IMR-90 (cell line): Measurements from ENCODE around the gene CLEC11A. TPM values are rescaled to one million over a fixed set of nuclear protein-coding genes. Genes with fewer than 3 reads are reported as not detected.

Source experiments
- ATAC-seq: fragments of 200-7000 bp; cut with Tn5 transposase; 2 replicates; pipeline ENCODE4 v1.9.1; 2020; ENCODE audit warnings: low read depth, mild to moderate bottlenecking, moderate library complexity
- BruUV-seq: library from RNA; stranded (reverse); fragments of 400-500 nt; replicated peaks from 2 replicates; lab custom pipeline; 2021; lab: Mats Ljungman, UMichigan
- CTCF ChIA-PET: fragments of 300-600 bp; formaldehyde crosslinking; extraction: SDS; loops from one replicate; lab custom pipeline; 2021; ENCODE audit warnings: antibody characterized with exemption; lab: Yijun Ruan, JAX
- POLR2A ChIA-PET: fragments of 300-600 bp; sonication (Branson Sonifier 250); formaldehyde crosslinking; loops from one replicate; lab custom pipeline; 2022; ENCODE audit warnings: antibody characterized with exemption; ENCODE audit not compliant: unreplicated experiment; lab: Charles Lee
- DNase-seq: peaks from one replicate; pipeline ENCODE4 v3.0.0; 2013
- H2AFZ ChIP-seq: replicated peaks from 2 replicates; pipeline ENCODE3; 2013; ENCODE audit warnings: low read length, mild to moderate bottlenecking; ENCODE audit not compliant: poor library complexity
- H2AK5ac ChIP-seq: 2 replicates; pipeline ENCODE4 v1.6.1; 2013; ENCODE audit warnings: low read depth, low read length, inconsistent platforms
- H2AK9ac ChIP-seq: replicated peaks from 2 replicates; pipeline ENCODE3; 2013; ENCODE audit warnings: mild to moderate bottlenecking, low read depth, low read length, moderate library complexity; ENCODE audit not compliant: poor library complexity
- H2BK120ac ChIP-seq: 2 replicates; pipeline ENCODE4 v1.6.1; 2013; ENCODE audit warnings: low read depth, low read length, inconsistent platforms
- H2BK15ac ChIP-seq: 3 replicates; pipeline ENCODE4 v1.6.1; 2013; ENCODE audit warnings: low read depth, low read length, inconsistent platforms
- H2BK20ac ChIP-seq: 2 replicates; pipeline ENCODE4 v1.6.1; 2013; ENCODE audit warnings: low read depth, mild to moderate bottlenecking, inconsistent platforms, low read length, moderate library complexity
- H2BK5ac ChIP-seq: 2 replicates; pipeline ENCODE4 v1.6.1; 2013; ENCODE audit warnings: mild to moderate bottlenecking, low read depth, low read length, inconsistent platforms; ENCODE audit not compliant: poor library complexity, severe bottlenecking
- H3K14ac ChIP-seq: replicated peaks from 2 replicates; pipeline ENCODE4 v1.6.1; 2013; ENCODE audit warnings: low read depth, low read length, inconsistent platforms
- H3K18ac ChIP-seq: 2 replicates; pipeline ENCODE4 v1.6.1; 2013; ENCODE audit warnings: low read depth, low read length, control low read depth
- H3K23ac ChIP-seq: 2 replicates; pipeline ENCODE4 v1.6.1; 2013; ENCODE audit warnings: low read depth, low read length, inconsistent platforms
- H3K27ac ChIP-seq: 2 replicates; pipeline ENCODE4 v1.5.1; 2013; ENCODE audit warnings: mild to moderate bottlenecking, control low read depth, low read length; ENCODE audit not compliant: insufficient read depth
- H3K27me3 ChIP-seq: 2 replicates; pipeline ENCODE4 v1.6.1; 2013; ENCODE audit warnings: low read length; ENCODE audit not compliant: control insufficient read depth, insufficient read depth
- H3K36me3 ChIP-seq: 2 replicates; pipeline ENCODE4 v1.6.1; 2013; ENCODE audit warnings: low read length, mixed read lengths; ENCODE audit not compliant: control insufficient read depth, insufficient read depth
- H3K4ac ChIP-seq: 2 replicates; pipeline ENCODE4 v1.6.1; 2013; ENCODE audit warnings: low read depth, low read length, inconsistent platforms
- H3K4me1 ChIP-seq: 2 replicates; pipeline ENCODE4 v1.6.1; 2013; ENCODE audit warnings: low read length, mixed read lengths; ENCODE audit not compliant: control insufficient read depth, insufficient read depth
- H3K4me2 ChIP-seq: 2 replicates; pipeline ENCODE4 v1.6.1; 2013; ENCODE audit warnings: low read depth, mild to moderate bottlenecking, control low read depth, low read length, moderate library complexity
- H3K4me3 ChIP-seq: 2 replicates; pipeline ENCODE4 v1.5.1; 2013; ENCODE audit warnings: low read depth, mild to moderate bottlenecking, control low read depth, low read length, moderate library complexity; ENCODE audit not compliant: insufficient read depth
- H3K56ac ChIP-seq: 2 replicates; pipeline ENCODE4 v1.6.1; 2013; ENCODE audit warnings: low read length, inconsistent platforms; ENCODE audit not compliant: insufficient read depth; ENCODE audit errors: extremely low read depth
- H3K79me1 ChIP-seq, 2 experiments: 2 replicates each; pipeline ENCODE4 v1.6.1; 2013; ENCODE audit warnings: low read length in 2 of 2, inconsistent platforms in 1 of 2, low read depth in 1 of 2
- H3K9ac ChIP-seq: 2 replicates; pipeline ENCODE4 v1.6.1; 2013; ENCODE audit warnings: low read depth, low read length, control low read depth
- H3K9me1 ChIP-seq: 2 replicates; pipeline ENCODE4 v1.6.1; 2013; ENCODE audit warnings: low read length, inconsistent platforms; ENCODE audit not compliant: insufficient read depth
- H3K9me3 ChIP-seq: 2 replicates; pipeline ENCODE4 v1.6.1; 2013; ENCODE audit warnings: low read length; ENCODE audit not compliant: control insufficient read depth, insufficient read depth
- H4K20me1 ChIP-seq: 2 replicates; pipeline ENCODE4 v1.6.1; 2013; ENCODE audit warnings: low read length, inconsistent platforms; ENCODE audit not compliant: insufficient read depth
- H4K5ac ChIP-seq: 2 replicates; pipeline ENCODE4 v1.6.1; 2013; ENCODE audit warnings: mild to moderate bottlenecking, low read depth, low read length, control low read depth
- H4K8ac ChIP-seq, 2 experiments: 2 replicates each; pipeline ENCODE4 v1.6.1; 2013; ENCODE audit warnings: low read depth in 2 of 2, low read length in 2 of 2, control low read depth in 1 of 2, inconsistent platforms in 1 of 2
- H4K91ac ChIP-seq: 2 replicates; pipeline ENCODE4 v1.6.1; 2013; ENCODE audit warnings: low read depth, low read length, inconsistent platforms; ENCODE audit not compliant: insufficient read depth
- BHLHE40 ChIP-seq: fragments of 150-350 bp; IDR thresholded peaks from 2 replicates; pipeline ENCODE4 v1.6.1; 2016; ENCODE audit warnings: mild to moderate bottlenecking, low read depth, low read length
- CEBPB ChIP-seq: IDR thresholded peaks from 2 replicates; pipeline ENCODE4 v1.6.1; 2012; ENCODE audit warnings: low read depth, low read length, improper control_type of control experiment
- CHD1 ChIP-seq: IDR thresholded peaks from 2 replicates; pipeline ENCODE4 v1.6.1; 2012; ENCODE audit warnings: low read depth, low read length, improper control_type of control experiment
- CTCF ChIP-seq: conservative IDR thresholded peaks from 2 replicates; pipeline ENCODE4 v1.5.1; 2012; ENCODE audit warnings: mild to moderate bottlenecking, low read depth, low read length, improper control_type of control experiment
- ELK1 ChIP-seq: fragments of 150-350 bp; IDR thresholded peaks from 2 replicates; pipeline ENCODE4 v1.6.1; 2016; ENCODE audit warnings: low read depth, mild to moderate bottlenecking, low read length, moderate library complexity, borderline replicate concordance
- FOS ChIP-seq: fragments of 150-350 bp; IDR thresholded peaks from 2 replicates; pipeline ENCODE4 v1.6.1; 2016; ENCODE audit warnings: low read depth, low read length
- MAFK ChIP-seq: IDR thresholded peaks from 2 replicates; pipeline ENCODE4 v1.6.1; 2012; ENCODE audit warnings: low read depth, low read length, improper control_type of control experiment
- MAZ ChIP-seq: IDR thresholded peaks from 2 replicates; pipeline ENCODE4 v1.6.1; 2012; ENCODE audit warnings: low read depth, mild to moderate bottlenecking, low read length, improper control_type of control experiment, moderate library complexity, borderline replicate concordance
- MXI1 ChIP-seq: IDR thresholded peaks from 2 replicates; pipeline ENCODE4 v1.6.1; 2012; ENCODE audit warnings: low read depth, mild to moderate bottlenecking, low read length, moderate library complexity, borderline replicate concordance
- NFE2L2 ChIP-seq: fragments of 150-350 bp; IDR thresholded peaks from 2 replicates; pipeline ENCODE4 v1.6.1; 2016; ENCODE audit warnings: low read depth, mild to moderate bottlenecking, low read length
- POLR2A ChIP-seq: IDR thresholded peaks from 2 replicates; pipeline ENCODE4 v1.6.1; 2012; ENCODE audit warnings: mild to moderate bottlenecking, low read depth, low read length
- RCOR1 ChIP-seq: IDR thresholded peaks from 2 replicates; pipeline ENCODE4 v1.6.1; 2012; ENCODE audit warnings: mild to moderate bottlenecking, low read length, improper control_type of control experiment; ENCODE audit not compliant: insufficient replicate concordance
- USF2 ChIP-seq: fragments of 150-350 bp; IDR thresholded peaks from 2 replicates; pipeline ENCODE4 v1.6.1; 2017; ENCODE audit warnings: mild to moderate bottlenecking, antibody characterized with exemption, low read length, low read depth
- WGBS, 2 experiments: methylation state at CpG; one replicate each; pipeline versions ENCODE4 v1.1.5 to v1.1.7; 2013; ENCODE audit warnings: missing lambda C conversion rate in 2 of 2; ENCODE audit not compliant: insufficient read length in 1 of 2; ENCODE audit errors: extremely low coverage in 2 of 2; 5-methylcytosine and 5-hydroxymethylcytosine counted together
- dilution Hi-C: fragments of 300-500 bp; cut with HindIII; formaldehyde crosslinking; loops from one replicate; pipeline ENCODE4 v1.14.3; 2018; ENCODE audit warnings: low sequenced_read_pairs; ENCODE audit not compliant: unreplicated experiment
- in situ Hi-C: fragments of 300-500 bp; cut with MboI; formaldehyde crosslinking; loops from 3 replicates; pipeline ENCODE4 v1.14.3; 2019; ENCODE audit warnings: low sequenced_read_pairs, inconsistent platforms, mixed read lengths
- intact Hi-C: fragments of 100-400 bp; cut with micrococcal nuclease; formaldehyde crosslinking; loops from 2 replicates; pipeline ENCODE4 v1.10.0; 2022
- polyA plus RNA-seq, 3 experiments: library from polyadenylated mRNA; depleted of rRNA; stranded (reverse); fragments of >200 nt; gene quantifications; 2 replicates each; pipeline ENCODE4 v1.2.3, GENCODE V29; 2012; ENCODE audit warnings: low replicate concordance in 1 of 3
- total RNA-seq: library from RNA; depleted of rRNA; stranded (reverse); fragments of >200 nt; gene quantifications from 2 replicates; pipeline ENCODE4 v1.2.3, GENCODE V29; 2012

CLEC11A gene
- total and polyA plus RNA-seq, 2 of the 4 experiments (the other 2 are of a cell fraction) = 17.0 to 152 TPM

- TF ChIP-seq RCOR1 = no peak
- no peak for TF ChIP-seq MXI1
These were observed 29.8 kb upstream of the CLEC11A start (continued) for GRCh38 chr19:50693064-50693975.

DNA sequence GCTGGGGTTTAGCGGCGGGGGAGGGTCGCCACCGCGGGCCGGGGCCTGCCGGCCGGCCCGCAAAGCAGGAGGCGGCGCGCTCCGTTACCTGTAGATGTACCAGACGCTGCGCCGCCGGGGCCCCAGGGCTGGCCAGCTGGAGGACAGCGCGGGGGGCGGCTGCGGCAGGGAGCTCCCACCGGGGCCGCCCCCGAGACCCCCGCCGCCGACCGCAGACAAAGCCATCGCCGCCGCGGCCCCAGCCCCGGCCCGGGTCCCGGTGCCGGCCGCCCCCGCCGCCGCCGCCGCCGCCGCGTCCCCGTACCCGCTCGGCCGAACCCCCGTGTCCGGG is 28.4 kb upstream of the CLEC11A start:
- Histone ChIP-seq H3K4me2 (no peak overlapping the region), H4K20me1 (no peaks in the 10 kb centered on the region; the same call in none of the 2 replicates), H3K36me3 (no peaks in the 10 kb centered on the region), H3K4ac (no peak overlapping the region), H2AK5ac (no peak overlapping the region), H3K9me1 (peaks cover 3% of the 10 kb centered on the region; the same call in 1 of the 2 replicates), H3K23ac (no peak overlapping the region), H3K14ac (no peak overlapping the region), H3K9ac (no peak overlapping the region), H2BK20ac (no peak overlapping the region), H3K4me1 (no peaks in the 10 kb centered on the region; the same call in 1 of the 2 replicates), H2BK5ac (no peak overlapping the region), H2BK120ac (no peak overlapping the region), H3K18ac (no peak overlapping the region), H3K9me3 (no peaks in the 10 kb centered on the region), H2BK15ac (no peak overlapping the region), H3K79me1 (no peaks in the 10 kb centered on the region), H3K27ac (no peak overlapping the region), H3K27me3 (peaks cover 36% of the 10 kb centered on the region), H2AK9ac (no peak overlapping the region), H3K4me3 (no peak overlapping the region), H4K5ac (no peak overlapping the region), H4K8ac (no peak overlapping the region), H4K91ac (no peak overlapping the region), H2AFZ (no peak overlapping the region), H3K56ac (no peak overlapping the region)
- in situ Hi-C loops (no loop called here), intact Hi-C loops (no loop called here), dilution Hi-C loops (no loop called here)
- ATAC-seq (peak; percentile 18), DNase-seq (no peak)
- CTCF ChIA-PET = no interaction called here
- 0% methylated on average over 13 of the region's 51 CpGs; no CpG with 5 or more reads in 1 of the 2 experiments for WGBS, 2 experiments
- POLR2A ChIA-PET = no interaction called here
- no TSS peak for BruUV-seq
- TF ChIP-seq NFE2L2 = no peak
- TF ChIP-seq ELK1 = no peak
- no peak for TF ChIP-seq CEBPB
- TF ChIP-seq MAFK = no peak
- no peak for TF ChIP-seq FOS
- TF ChIP-seq BHLHE40 = no peak
- TF ChIP-seq CHD1 = no peak
- TF ChIP-seq MAZ = no peak
- TF ChIP-seq USF2 = no peak
- TF ChIP-seq POLR2A = no peak
- TF ChIP-seq CTCF = no peak
